Measurements from ENCODE around the gene TMEM182.

The TMEM182 gene

GRCh38 chr2:102761763-102762162, at the start of gene TMEM182:
TSS of gene TMEM182 (plus strand) at chr2:102762031. CDS start at chr2:102762218, 187 bp downstream.
- in situ Hi-C loops (cut with MboI; ENCODE audit: low sequenced_read_pairs) = no loop called here

- in situ Hi-C loops (cut with MboI; ENCODE audit: low sequenced_read_pairs) = no loop called here
Measured at GRCh38 chr2:102717308-102718018, 44.4 kb upstream of the TMEM182 start.

- in situ Hi-C loops (cut with MboI; ENCODE audit: low sequenced_read_pairs) = no loop called here
Measured at GRCh38 chr2:102718387-102719316, 43.2 kb upstream of the TMEM182 start.

- in situ Hi-C loops (cut with MboI; ENCODE audit: low sequenced_read_pairs) = no loop called here
Measured at GRCh38 chr2:102724016-102724490, 37.8 kb upstream of the TMEM182 start.

- in situ Hi-C loops (cut with MboI; ENCODE audit: low sequenced_read_pairs) = no loop called here
Measured at GRCh38 chr2:102724553-102724952, 37.3 kb upstream of the TMEM182 start.

GRCh38 chr2:102726128-102727087, 35.4 kb upstream of the TMEM182 start:
- in situ Hi-C loops (cut with MboI; ENCODE audit: low sequenced_read_pairs) = no loop called here

GRCh38 chr2:102735416-102736109, 26.3 kb upstream of the TMEM182 start:
- in situ Hi-C loops (cut with MboI; ENCODE audit: low sequenced_read_pairs) = no loop called here

- in situ Hi-C loops (cut with MboI; ENCODE audit: low sequenced_read_pairs) = no loop called here
Measured at GRCh38 chr2:102736110-102736409, 25.8 kb upstream of the TMEM182 start.

- in situ Hi-C loops (cut with MboI; ENCODE audit: low sequenced_read_pairs) = no loop called here
Measured at GRCh38 chr2:102736410-102737409, 25.1 kb upstream of the TMEM182 start.

GRCh38 chr2:102737431-102737830, 24.4 kb upstream of the TMEM182 start:
- in situ Hi-C loops (cut with MboI; ENCODE audit: low sequenced_read_pairs) = no loop called here

GRCh38 chr2:102743259-102743658, 18.6 kb upstream of the TMEM182 start:
- in situ Hi-C loops (cut with MboI; ENCODE audit: low sequenced_read_pairs) = no loop called here

GRCh38 chr2:102748107-102748506, 13.7 kb upstream of the TMEM182 start:
- in situ Hi-C loops (cut with MboI; ENCODE audit: low sequenced_read_pairs) = no loop called here

- in situ Hi-C loops (cut with MboI; ENCODE audit: low sequenced_read_pairs) = no loop called here
Measured at GRCh38 chr2:102749938-102750337, 11.9 kb upstream of the TMEM182 start.

GRCh38 chr2:102753563-102754159, 8.2 kb upstream of the TMEM182 start:
- in situ Hi-C loops (cut with MboI; ENCODE audit: low sequenced_read_pairs) = no loop called here

- in situ Hi-C loops (cut with MboI; ENCODE audit: low sequenced_read_pairs) = no loop called here
Measured at GRCh38 chr2:102754456-102755145, 7.2 kb upstream of the TMEM182 start.

- in situ Hi-C loops (cut with MboI; ENCODE audit: low sequenced_read_pairs) = no loop called here
Measured at GRCh38 chr2:102755284-102755683, 6.5 kb upstream of the TMEM182 start.

- in situ Hi-C loops (cut with MboI; ENCODE audit: low sequenced_read_pairs) = no loop called here
Measured at GRCh38 chr2:102758439-102758838, 3.4 kb upstream of the TMEM182 start.

GRCh38 chr2:102764083-102764482, 2.3 kb downstream of the TMEM182 start:
- in situ Hi-C loops (cut with MboI; ENCODE audit: low sequenced_read_pairs) = no loop called here
